A673 (cell line): ENCODE data around the gene ADA.

ENCODE experiments used
- EZH2 ChIP-seq: fragments of 200-600 bp; sonication (generic); IDR thresholded peaks from 2 replicates; pipeline ENCODE4 v1.6.1; 2017; ENCODE audit warnings: borderline replicate concordance, low read depth, mild to moderate bottlenecking, mixed read lengths, antibody characterized with exemption, low read length; ENCODE audit not compliant: poor library complexity, severe bottlenecking
- TF ChIP-seq, protein P1 (sequence below): fragments of 300-800, 200-600 bp; sonication (generic); conservative IDR thresholded peaks from 2 replicates; pipeline ENCODE4 v1.5.1; 2017; ENCODE audit warnings: low read depth, mild to moderate bottlenecking, antibody characterized with exemption, low read length, moderate library complexity, mixed read lengths

DNA sequence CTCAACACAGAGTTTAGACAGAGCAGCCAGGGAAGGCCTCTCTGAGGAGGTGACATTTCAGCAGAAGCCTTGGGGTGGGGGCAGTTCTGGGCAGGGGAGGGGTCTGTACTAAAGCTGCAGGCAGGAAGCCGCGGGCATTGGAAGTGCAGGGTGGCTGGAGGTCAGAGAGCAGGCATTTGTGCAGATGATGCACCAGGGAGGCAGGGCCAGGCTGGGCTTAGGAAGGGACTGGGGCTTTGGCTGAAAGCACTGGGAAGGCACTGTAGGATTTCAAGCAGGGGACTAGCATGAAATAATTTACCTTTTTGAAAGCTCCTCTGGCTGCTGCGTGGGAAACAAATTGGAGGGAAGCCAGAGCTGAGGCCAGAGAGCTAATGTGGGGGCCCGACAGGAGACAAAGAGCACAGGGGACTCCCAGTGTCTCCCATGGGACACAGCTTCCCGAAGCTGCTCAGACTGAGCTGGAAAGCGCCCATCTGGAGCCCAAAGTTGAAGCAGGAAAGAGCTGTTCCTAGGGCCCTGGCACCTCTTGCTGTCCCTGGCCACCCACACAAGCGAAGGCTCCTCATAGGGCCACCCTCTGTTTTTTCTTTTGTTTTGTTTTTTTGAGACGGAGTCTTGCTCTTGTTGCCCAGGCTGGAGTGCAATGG lies 19.3 kb downstream of the ADA start:
- TF ChIP-seq, protein P1, sequence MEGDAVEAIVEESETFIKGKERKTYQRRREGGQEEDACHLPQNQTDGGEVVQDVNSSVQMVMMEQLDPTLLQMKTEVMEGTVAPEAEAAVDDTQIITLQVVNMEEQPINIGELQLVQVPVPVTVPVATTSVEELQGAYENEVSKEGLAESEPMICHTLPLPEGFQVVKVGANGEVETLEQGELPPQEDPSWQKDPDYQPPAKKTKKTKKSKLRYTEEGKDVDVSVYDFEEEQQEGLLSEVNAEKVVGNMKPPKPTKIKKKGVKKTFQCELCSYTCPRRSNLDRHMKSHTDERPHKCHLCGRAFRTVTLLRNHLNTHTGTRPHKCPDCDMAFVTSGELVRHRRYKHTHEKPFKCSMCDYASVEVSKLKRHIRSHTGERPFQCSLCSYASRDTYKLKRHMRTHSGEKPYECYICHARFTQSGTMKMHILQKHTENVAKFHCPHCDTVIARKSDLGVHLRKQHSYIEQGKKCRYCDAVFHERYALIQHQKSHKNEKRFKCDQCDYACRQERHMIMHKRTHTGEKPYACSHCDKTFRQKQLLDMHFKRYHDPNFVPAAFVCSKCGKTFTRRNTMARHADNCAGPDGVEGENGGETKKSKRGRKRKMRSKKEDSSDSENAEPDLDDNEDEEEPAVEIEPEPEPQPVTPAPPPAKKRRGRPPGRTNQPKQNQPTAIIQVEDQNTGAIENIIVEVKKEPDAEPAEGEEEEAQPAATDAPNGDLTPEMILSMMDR = no peak
- no peak for TF ChIP-seq EZH2
